ENCODE data around the gene DPF1.

DPF1 gene

DNA sequence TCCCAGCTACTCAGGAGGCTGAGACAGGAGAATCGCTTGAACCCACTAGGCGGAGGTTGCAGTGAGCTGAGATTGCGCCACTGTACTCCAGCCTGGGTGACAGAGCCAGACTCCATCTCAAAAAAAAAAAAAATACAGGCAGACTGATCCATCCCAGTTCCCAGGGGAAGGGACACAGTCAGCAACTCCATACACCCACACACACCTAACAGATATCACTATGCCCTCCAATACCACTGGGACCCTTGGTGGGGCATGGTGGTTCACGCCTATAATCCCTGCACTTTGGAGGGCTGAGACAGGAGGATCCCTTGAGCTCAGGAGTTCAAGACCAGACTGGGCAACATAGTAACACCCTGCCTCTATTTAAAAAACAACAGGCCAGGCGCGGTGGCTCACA lies 2.6 kb downstream of the DPF1 start:
- no peak for DNase-seq (ENCODE audit: low spot score)

GRCh38 chr19:38219221-38219620 lies 4.8 kb downstream of the DPF1 start:
- no peak for DNase-seq (ENCODE audit: low spot score)

DNA sequence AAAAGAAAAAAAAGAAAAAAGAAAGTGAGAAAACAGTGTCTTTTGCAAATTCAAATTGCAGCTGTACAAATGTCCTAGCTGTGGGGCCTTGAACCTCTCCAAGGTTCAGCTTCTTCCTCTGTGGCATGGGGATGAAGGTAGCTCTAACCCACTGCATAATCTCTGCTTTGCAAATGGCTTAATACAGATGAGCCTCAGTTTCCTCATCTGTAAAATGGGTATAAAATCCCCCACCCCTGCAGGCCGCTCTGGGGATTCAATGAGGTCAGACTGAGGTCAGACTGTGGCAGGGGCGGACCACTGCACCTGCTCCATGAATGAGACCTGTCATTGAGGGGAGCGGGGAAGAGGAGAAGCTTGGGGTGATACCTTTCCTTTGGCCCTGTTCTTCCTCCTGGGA lies 5.8 kb downstream of the DPF1 start:
- no peak for DNase-seq (ENCODE audit: low spot score)

DNA sequence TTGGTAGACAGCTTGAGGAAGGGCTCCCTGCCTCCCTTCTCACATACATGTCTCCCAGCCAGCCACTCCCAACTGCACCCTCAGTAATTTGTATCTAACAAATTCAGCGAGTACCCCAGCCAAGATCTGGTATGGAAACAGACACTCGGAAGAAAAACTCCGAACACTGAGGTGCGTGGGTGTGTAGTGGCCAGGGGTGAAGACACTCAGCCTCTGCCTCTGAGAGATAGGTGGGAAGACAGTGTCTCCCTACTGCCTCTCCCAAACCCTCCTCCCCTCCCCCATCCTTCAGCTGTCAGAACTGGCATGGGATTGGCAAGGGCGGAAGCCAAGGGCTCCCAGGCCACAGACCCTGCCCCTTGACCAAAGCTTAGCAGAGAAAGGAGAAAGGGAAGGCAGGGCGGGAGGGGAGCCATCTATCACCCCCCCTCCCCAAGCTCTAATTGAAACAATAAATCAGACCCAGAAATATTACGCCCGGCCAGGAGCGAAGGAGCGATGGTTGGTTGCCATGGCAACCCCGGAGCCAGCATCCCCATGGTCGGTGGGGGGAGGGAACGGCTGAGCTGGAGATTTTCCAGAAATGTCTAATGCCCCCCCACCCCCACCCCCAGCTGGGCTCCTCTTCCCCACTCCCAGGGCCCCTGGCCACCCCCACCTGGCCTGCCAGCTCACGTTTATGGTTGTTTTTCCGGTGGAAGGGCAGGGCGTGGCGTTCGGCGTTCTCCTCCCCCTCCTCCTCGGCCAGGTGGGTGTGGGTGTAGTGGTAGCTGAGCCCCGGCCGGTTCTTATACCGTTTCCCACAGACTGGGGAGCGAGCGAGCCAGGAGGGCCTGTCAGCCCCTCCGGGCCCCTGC lies 7.0 kb downstream of the DPF1 start:
- no peak for DNase-seq (ENCODE audit: low spot score)

GRCh38 chr19:38213911-38214625 lies 10.0 kb downstream of the DPF1 start:
- DNase-seq (ENCODE audit: low spot score), result no peak

DNA sequence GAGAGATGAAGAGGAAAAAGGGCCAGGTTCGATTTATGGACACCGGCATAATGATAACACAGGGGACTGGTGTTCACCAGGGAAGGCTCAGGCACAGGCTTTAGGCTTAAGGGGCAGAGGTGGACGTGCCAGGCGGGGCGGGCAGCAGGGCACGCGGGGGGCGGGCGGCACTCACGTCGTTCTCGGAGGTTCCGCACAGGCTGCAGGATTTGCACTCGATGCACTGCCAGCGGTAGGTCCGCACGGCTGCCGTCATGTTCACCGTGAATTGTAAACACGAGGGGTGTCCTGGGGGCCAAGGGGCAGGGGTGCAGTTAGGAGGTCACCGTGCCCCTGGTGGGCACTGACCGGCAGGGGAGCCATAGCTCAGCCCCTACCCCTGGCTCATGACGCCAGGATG lies 10.6 kb downstream of the DPF1 start:
- DNase-seq (ENCODE audit: low spot score), result no peak

DNA sequence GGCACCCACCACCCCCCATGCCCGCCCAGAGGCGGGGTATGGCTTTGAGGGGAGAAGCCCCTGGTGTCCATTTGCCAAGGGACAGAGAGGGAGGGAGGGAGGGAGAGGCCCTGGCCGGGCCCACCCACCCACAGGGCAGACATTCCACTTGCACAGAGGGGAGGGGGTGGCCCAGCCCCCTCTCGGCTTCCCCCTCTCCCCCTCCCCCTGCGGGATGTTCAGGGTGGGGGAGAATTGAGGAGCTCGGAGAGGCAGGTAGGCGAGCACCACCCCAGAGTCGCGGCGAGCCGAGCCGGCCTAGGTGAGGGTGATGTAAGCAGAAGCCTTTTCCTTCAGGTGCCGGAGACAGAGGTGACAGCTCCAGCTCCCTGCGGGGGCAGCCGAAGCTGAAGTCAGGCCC lies 12.3 kb downstream of the DPF1 start:
- DNase-seq (ENCODE audit: low spot score), result no peak

DNA sequence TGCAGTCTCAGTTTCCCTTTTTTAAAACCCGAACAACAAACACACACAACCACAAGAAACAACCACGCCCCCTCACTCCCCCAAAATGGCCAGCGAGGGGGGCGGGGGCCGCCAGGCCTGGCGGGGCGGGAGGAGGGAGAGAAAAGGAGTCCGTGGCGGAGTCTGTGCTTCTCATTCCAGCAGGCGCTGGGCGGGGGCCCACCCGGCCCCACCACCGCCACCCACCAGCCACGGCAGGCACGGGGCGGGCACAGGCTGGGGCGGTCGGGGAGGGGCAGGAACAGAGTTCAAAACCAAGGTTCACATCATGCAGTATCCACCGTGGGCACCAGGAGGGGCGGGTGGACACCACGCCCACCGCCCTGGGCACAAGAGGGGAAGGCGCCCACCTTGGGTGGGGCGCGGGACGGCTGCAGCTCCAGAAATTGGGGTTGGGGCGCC lies 12.9 kb downstream of the DPF1 start:
- DNase-seq (ENCODE audit: low spot score), result no peak

- DNase-seq (ENCODE audit: low spot score), result no peak
Observed at GRCh38 chr19:38210458-38210987, 13.5 kb downstream of the DPF1 start.

GRCh38 chr19:38209671-38210457 lies 14.2 kb downstream of the DPF1 start:
- DNase-seq (ENCODE audit: low spot score), result no peak

DNA sequence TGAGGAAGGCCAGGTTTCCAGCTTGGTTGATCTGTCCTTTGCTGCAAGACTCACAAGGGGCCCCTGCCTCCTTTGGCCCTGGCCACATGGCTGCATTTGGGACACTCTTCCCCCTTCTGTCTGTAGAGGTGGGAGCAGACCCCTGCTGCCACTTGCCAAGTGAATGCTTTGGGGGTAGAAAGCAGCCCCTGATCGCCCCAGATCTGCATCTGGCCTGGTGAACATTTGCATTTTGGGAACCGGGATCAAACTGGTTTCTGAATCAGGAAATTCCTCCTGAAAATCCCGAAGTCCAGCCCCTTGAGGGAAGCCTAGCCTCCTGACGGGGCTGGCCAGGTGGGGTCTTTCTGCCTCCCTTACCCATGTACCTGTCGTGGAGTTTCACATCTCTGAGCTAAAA lies 14.9 kb downstream of the DPF1 start:
- no peak for DNase-seq (ENCODE audit: low spot score)

- DNase-seq (ENCODE audit: low spot score), result no peak
Observed at GRCh38 chr19:38208571-38208970, 15.5 kb downstream of the DPF1 start.

DNA sequence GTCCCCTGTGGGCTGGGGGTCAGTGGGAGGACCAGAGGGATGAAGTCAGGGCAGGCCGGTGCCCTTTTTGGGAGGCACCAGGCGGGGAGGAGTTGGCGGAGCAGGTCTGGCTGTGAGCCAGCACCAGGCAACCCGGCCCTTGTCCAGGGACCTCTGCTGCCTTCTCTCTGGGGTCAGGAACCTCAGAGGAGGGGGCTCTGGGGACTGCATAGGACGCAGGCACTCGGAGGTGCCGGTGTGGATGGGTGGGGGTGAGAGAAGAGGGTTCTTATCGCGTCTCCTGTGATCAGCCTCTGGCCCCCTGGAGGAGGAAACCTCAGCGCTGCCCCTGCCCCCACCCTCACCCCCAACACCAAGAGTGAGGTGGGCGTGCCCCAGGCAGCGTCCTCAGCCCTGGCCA lies 16.5 kb downstream of the DPF1 start:
- no peak for DNase-seq (ENCODE audit: low spot score)

GRCh38 chr19:38206928-38207327 lies 17.1 kb downstream of the DPF1 start:
- DNase-seq (ENCODE audit: low spot score), result no peak

DNA sequence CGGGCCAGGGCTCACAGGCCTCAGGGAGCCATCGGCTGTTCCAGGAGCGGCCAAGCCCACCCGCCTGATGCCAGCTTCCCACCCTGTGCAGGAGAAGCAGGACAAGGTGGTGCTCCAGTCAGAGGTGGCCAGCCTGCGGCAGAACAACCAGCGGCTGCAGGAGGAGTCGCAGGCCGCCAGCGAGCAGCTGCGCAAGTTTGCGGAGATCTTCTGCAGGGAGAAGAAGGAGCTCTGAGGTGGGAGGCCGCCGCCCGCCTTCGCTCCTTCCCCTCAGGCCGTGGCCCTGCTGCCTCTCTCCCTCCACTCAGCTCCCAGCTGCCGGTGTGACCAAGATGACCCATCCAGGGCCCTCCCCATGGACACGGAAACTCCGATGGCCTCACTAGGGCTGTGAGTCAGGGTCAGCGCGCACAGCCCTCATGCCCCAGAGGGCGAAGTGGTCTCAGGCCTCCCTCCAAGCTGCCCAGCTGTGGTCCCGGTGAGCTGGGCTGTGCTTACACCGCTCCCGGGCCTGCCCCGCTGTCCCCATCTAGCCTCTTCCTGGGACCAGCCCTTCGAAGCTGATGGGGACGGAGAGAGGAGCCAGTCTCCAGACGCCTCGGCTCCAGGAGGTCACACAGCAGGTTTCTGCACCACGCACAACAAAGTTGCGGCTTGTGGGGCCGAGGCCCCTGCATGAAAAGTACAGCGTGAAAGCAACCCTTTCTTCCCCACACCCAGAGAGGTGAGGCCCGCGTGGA lies 17.8 kb downstream of the DPF1 start:
- DNase-seq (ENCODE audit: low spot score), result no peak

DNA sequence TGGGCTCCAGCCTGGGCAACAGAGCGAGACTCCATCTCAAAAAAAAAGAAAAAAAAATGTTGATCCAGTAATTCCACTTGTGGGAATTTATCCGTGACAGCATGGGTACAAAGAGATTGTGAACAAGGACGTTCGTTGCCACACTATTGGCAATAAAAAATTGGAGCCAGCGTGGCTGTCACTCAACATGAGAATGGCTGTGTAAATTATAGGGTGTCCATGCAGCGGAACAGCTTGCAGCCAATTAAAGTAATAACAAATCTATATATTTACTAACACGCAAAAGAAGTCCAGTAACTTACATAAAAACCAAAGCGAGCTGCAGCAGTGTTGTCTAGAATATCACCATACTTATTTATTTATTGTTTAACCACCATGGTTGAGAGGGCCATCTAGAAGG lies 19.3 kb downstream of the DPF1 start:
- no peak for DNase-seq (ENCODE audit: low spot score)

DNA sequence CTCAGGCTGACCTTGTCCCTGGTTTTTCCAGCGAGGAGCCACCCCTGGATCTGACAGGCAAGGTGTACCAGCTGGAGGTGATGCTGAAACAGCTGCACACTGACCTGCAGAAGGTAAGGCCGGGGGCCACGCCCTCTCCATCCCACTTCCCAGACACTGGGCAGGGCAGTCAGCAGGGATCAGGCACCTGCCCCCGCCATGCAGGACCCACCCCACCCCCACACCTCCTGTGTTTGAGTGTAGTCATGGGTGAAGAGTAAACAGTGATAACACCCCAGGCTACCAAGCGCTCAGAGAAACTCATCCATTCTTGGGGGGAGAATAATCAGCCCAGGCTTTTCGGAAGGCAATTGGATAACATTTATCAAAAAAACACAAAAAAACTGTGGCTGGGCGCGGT lies 19.9 kb downstream of the DPF1 start:
- DNase-seq (ENCODE audit: low spot score), result no peak

GRCh38 chr19:38203197-38203596 lies 20.8 kb downstream of the DPF1 start:
- DNase-seq (ENCODE audit: low spot score), result no peak

DNA sequence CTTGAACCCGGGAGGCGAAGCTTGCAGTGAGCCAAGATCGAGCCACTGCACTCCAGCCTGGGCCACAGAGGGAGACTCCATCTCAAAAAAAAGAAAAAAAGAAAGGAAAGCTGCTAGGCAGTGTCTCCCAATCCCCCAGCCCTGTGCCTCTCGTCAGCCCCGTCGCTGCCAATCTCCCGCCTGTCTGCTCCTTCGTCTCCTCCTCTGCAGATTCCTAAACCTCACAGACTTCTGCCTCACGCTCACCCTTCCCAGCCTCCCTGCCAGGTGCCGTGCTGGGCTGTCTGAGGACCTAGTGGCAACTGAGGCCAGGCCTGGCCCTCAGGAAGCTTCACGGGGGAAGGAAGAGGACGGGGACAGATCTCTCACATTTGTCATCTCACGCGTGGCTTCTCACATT lies 21.5 kb downstream of the DPF1 start:
- no peak for DNase-seq (ENCODE audit: low spot score)

DNA sequence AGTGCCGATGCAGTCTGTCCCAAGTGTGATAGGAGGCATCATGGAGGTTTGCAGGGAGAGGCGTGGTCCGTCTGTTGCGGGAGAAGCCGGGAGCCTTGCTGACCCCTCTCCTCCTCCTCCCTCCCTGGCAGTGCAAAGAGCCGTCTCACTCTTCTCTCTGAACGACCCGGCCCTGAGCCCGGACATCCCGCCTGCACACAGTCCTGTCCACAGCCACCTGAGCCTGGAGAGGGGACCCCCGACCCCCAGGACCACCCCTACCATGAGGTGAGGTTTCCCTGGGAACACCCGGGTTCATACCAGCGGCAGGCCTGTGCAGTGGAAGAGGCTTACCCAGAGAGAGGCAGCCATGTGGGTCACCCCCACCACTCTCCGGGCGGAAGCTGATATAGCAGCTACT lies 22.3 kb downstream of the DPF1 start:
- DNase-seq (ENCODE audit: low spot score), result no peak

DNA sequence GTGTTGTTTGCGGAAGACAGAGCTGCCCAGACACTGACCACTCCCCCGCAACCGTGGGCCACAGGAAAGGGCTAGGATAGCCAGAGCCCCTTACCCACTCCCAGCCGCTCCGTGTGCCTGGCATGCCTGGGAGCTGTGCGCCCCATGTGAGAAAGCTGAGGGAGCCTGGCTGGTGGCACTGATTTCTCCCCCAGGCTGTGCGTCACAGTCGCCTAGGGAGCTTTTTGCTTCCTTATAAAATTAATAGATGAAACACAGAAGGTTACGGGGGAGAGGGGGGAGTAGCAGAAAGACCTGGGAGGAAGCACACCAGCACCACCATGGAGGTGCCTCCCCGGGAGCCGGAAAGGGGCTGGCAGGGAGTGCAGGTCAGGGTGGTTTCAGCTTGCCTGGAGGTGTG lies 24.7 kb downstream of the DPF1 start:
- no peak for DNase-seq (ENCODE audit: low spot score)
